K562 (cell line): ENCODE results near the gene DOCK8. TPM values are rescaled to one million over a fixed set of nuclear protein-coding genes. Genes with fewer than 3 reads are reported as not detected.

Experiments
- ATAC-seq: fragments of 200-7000 bp; cut with Tn5 transposase; 3 replicates; pipeline ENCODE4 v1.9.1; 2020; ENCODE audit warnings: moderate library complexity
- BruUV-seq: library from RNA; stranded (reverse); fragments of 400-500 nt; replicated peaks from 2 replicates; lab custom pipeline; 2021; lab: Mats Ljungman, UMichigan
- CTCF ChIA-PET: fragments of 300-600 bp; formaldehyde crosslinking; extraction: SDS; loops from one replicate; lab custom pipeline; 2021; ENCODE audit warnings: low intra/inter-chr PET ratio; lab: Yijun Ruan, JAX
- POLR2A ChIA-PET: fragments of 300-600, 350-650 bp; sonication (Branson Sonifier 250); formaldehyde crosslinking; extraction: SDS; loops from one replicate; lab custom pipeline; 2021; ENCODE audit warnings: antibody characterized with exemption, inconsistent platforms; lab: Yijun Ruan, JAX
- DNase-seq, 4 experiments: peaks; one replicate each; pipeline versions ENCODE4 v3.0.0 to v3.0.0-alpha.2; 2011 to 2018; ENCODE audit warnings: low spot score in 3 of 4, mixed read lengths in 3 of 4; ENCODE audit errors: extremely low read depth in 1 of 4
- FAIRE-seq: peaks from 2 replicates; lab custom pipeline; 2011; peaks lifted over from hg19 to GRCh38; lab: Jason Lieb, UNC
- H2AFZ ChIP-seq: 2 replicates; pipeline ENCODE4 v1.6.0; 2011; ENCODE audit warnings: low read depth, low read length, control low read depth, inconsistent platforms
- H3K27ac ChIP-seq: fragments of 200-600 bp; 3 replicates; pipeline ENCODE4 v1.8.0; 2011; ENCODE audit warnings: low read depth, mild to moderate bottlenecking, control low read depth, inconsistent platforms, low read length, moderate library complexity, mixed read lengths; ENCODE audit errors: extremely low read depth
- H3K27me3 ChIP-seq, 2 experiments: fragments of 300-600 bp in 1 of 2; 2 replicates in 1 of 2; 3 replicates in 1 of 2; pipeline versions ENCODE4 v1.6.0 to v1.8.0; 2011; ENCODE audit warnings: inconsistent platforms in 2 of 2, low read length in 2 of 2, mild to moderate bottlenecking in 1 of 2, mixed read lengths in 1 of 2, moderate library complexity in 1 of 2; ENCODE audit not compliant: control insufficient read depth in 2 of 2, insufficient read depth in 2 of 2
- H3K36me3 ChIP-seq: fragments of 300-600 bp; 3 replicates; pipeline ENCODE4 v1.8.0; 2011; ENCODE audit warnings: mild to moderate bottlenecking, low read length, inconsistent platforms; ENCODE audit not compliant: control insufficient read depth, insufficient read depth
- H3K4me1 ChIP-seq, 2 experiments: fragments of 200-600 bp in 1 of 2; replicated peaks in 1 of 2; 2 replicates in 1 of 2; 3 replicates in 1 of 2; pipeline versions ENCODE4 v1.5.1 to v1.8.0; 2011; ENCODE audit warnings: inconsistent platforms in 2 of 2, low read length in 2 of 2, mild to moderate bottlenecking in 1 of 2, mixed read lengths in 1 of 2, moderate library complexity in 1 of 2; ENCODE audit not compliant: control insufficient read depth in 2 of 2, insufficient read depth in 2 of 2
- H3K4me2 ChIP-seq: 2 replicates; pipeline ENCODE4 v1.6.1; 2011; ENCODE audit warnings: low read length, control low read depth, inconsistent platforms, mixed read lengths; ENCODE audit not compliant: insufficient read depth
- H3K4me3 ChIP-seq: fragments of 200-600 bp; sonication (generic), shearing (Covaris generic); 2 replicates; pipeline ENCODE4 v1.5.1; 2016; ENCODE audit warnings: control low read depth, inconsistent platforms
- H3K79me2 ChIP-seq: fragments of 200-600 bp; 3 replicates; pipeline ENCODE4 v1.8.0; 2011; ENCODE audit warnings: low read length, inconsistent platforms; ENCODE audit not compliant: control insufficient read depth, insufficient read depth
- H3K9ac ChIP-seq, 2 experiments: 2 replicates each; pipeline versions ENCODE4 v1.6.0 to v1.6.1; 2011; ENCODE audit warnings: low read depth in 2 of 2, low read length in 2 of 2, control low read depth in 1 of 2, inconsistent platforms in 1 of 2, mild to moderate bottlenecking in 1 of 2, mixed read lengths in 1 of 2; ENCODE audit not compliant: insufficient read depth in 1 of 2
- H3K9me1 ChIP-seq: one replicate; pipeline ENCODE4 v1.6.0; 2011; ENCODE audit warnings: inconsistent platforms, mild to moderate bottlenecking, low read length, moderate library complexity; ENCODE audit not compliant: control insufficient read depth, insufficient read depth
- H3K9me3 ChIP-seq: replicated peaks from 2 replicates; pipeline ENCODE4 v1.5.1; 2011; ENCODE audit warnings: low read depth, low read length, inconsistent platforms; ENCODE audit not compliant: control insufficient read depth, insufficient read depth
- H4K20me1 ChIP-seq: replicated peaks from 2 replicates; pipeline ENCODE4 v1.6.1; 2011; ENCODE audit warnings: low read length, inconsistent platforms, mixed read lengths; ENCODE audit not compliant: control insufficient read depth, insufficient read depth
- CBFA2T3 ChIP-seq: fragments of 450-650 bp; IDR thresholded peaks from 2 replicates; pipeline ENCODE4 v1.6.1; 2017
- FOSL1 ChIP-seq: fragments of 200-800 bp; sonication (Bioruptor generic); conservative IDR thresholded peaks from 2 replicates; pipeline ENCODE4 v1.6.1; 2016; ENCODE audit warnings: missing genetic modification characterization, missing compliant biosample characterization
- HDAC3 ChIP-seq: fragments of 450-650 bp; IDR thresholded peaks from 2 replicates; pipeline ENCODE4 v1.6.1; 2018; ENCODE audit warnings: borderline replicate concordance, mild to moderate bottlenecking, moderate library complexity; ENCODE audit not compliant: partially characterized antibody
- HMBOX1 ChIP-seq: sonication (generic); IDR thresholded peaks from 2 replicates; pipeline ENCODE4 v1.6.1; 2016
- NONO ChIP-seq, 2 experiments: fragments of 200-400 bp in 1 of 2; fragments of 450-650 bp in 1 of 2; formaldehyde crosslinking in 1 of 2; IDR thresholded peaks; 2 replicates each; pipeline ENCODE4 v1.6.1; 2017; ENCODE audit warnings: low read depth in 2 of 2, mild to moderate bottlenecking in 2 of 2, moderate library complexity in 2 of 2, low read length in 1 of 2
- PML ChIP-seq: IDR thresholded peaks from 2 replicates; pipeline ENCODE4 v1.6.1; 2012; ENCODE audit warnings: low read length, inconsistent platforms
- PTBP1 ChIP-seq: fragments of 200-400 bp; formaldehyde crosslinking; IDR thresholded peaks from 2 replicates; pipeline ENCODE4 v1.6.1; 2017; ENCODE audit warnings: low read depth, low read length
- RFX1 ChIP-seq: fragments of 450-650 bp; IDR thresholded peaks from 2 replicates; pipeline ENCODE4 v1.6.1; 2016; ENCODE audit warnings: mild to moderate bottlenecking, moderate library complexity
- USF2 ChIP-seq: sonication (generic); formaldehyde crosslinking; IDR thresholded peaks from 2 replicates; pipeline ENCODE4 v1.5.0; 2020; ENCODE audit warnings: missing genetic modification reagents
- WHSC1 ChIP-seq: IDR thresholded peaks from one replicate; pipeline ENCODE4 v1.6.1; 2012; ENCODE audit warnings: low read length, control low read depth, inconsistent platforms
- ZMIZ1 ChIP-seq, 2 experiments: fragments of 150-350 bp in 1 of 2; IDR thresholded peaks; 2 replicates each; pipeline ENCODE4 v1.6.1; 2012 to 2016; ENCODE audit warnings: low read depth in 2 of 2, low read length in 2 of 2, mild to moderate bottlenecking in 1 of 2, moderate library complexity in 1 of 2
- WGBS: fragments of 100-300 bp; shearing (Covaris generic); methylation state at CpG from one replicate; pipeline ENCODE4 v1.1.6; 2016; ENCODE audit warnings: low coverage, mixed read lengths; ENCODE audit not compliant: insufficient coverage; ENCODE audit errors: missing lambda C conversion rate; 5-methylcytosine and 5-hydroxymethylcytosine counted together
- in situ Hi-C: fragments of 300-500 bp; cut with MboI; formaldehyde crosslinking; loops from 4 replicates; pipeline ENCODE4 v1.15.0; 2018; ENCODE audit warnings: inconsistent platforms, mixed read lengths
- intact Hi-C: fragments of 100-400 bp; cut with micrococcal nuclease; formaldehyde crosslinking; loops from 2 replicates; pipeline ENCODE4 v1.14.2; 2022
- polyA plus RNA-seq, 8 experiments: library from polyadenylated mRNA; depleted of rRNA in 4 of 8; stranded (reverse) in 5 of 8; unstranded in 3 of 8; fragments of >200 nt; fragmentation: Nextera tagmentation in 2 of 8; fragmentation: Illumina TruSeq in 1 of 8; extraction: Ambion mirVana in 2 of 8; extraction: Trizol in 1 of 8; gene quantifications; 2 replicates each; pipeline versions ENCODE4 v1.2.1 to v1.2.3, GENCODE V29; 2011 to 2014; ENCODE audit warnings: inconsistent platforms in 1 of 8, missing spikeins in 1 of 8
- total RNA-seq, 7 experiments: library from RNA; depleted of rRNA in 6 of 7; stranded (reverse); fragments of >200 nt in 6 of 7; fragmentation: Illumina TruSeq in 2 of 7; extraction: Trizol in 2 of 7; gene quantifications; 2 replicates each; pipeline versions ENCODE4 v1.2.1 to v1.2.3, GENCODE V29; 2011 to 2021; ENCODE audit warnings: low replicate concordance in 1 of 7
- TF ChIP-seq, protein P1 (sequence below): fragments of 450-650 bp; IDR thresholded peaks from 2 replicates; pipeline ENCODE4 v1.6.1; 2016; ENCODE audit warnings: missing biosample characterization, missing genetic modification characterization

Gene DOCK8
- total and polyA plus RNA-seq, 9 of the 15 experiments (the other 6 are each of a cell fraction or from before 2014, with no cell fraction given): 14.4 to 53.8 (median 25.1) TPM

GRCh38 chr9:224026-224425, 9.4 kb downstream of the DOCK8 start (continued):
- TF ChIP-seq USF2 (CRISPR knock-in tag) (no peak), PML (no peak), HDAC3 (no peak)
- TF ChIP-seq, protein P1, sequence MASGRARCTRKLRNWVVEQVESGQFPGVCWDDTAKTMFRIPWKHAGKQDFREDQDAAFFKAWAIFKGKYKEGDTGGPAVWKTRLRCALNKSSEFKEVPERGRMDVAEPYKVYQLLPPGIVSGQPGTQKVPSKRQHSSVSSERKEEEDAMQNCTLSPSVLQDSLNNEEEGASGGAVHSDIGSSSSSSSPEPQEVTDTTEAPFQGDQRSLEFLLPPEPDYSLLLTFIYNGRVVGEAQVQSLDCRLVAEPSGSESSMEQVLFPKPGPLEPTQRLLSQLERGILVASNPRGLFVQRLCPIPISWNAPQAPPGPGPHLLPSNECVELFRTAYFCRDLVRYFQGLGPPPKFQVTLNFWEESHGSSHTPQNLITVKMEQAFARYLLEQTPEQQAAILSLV (tag): no peak

- Histone ChIP-seq H3K4me1 (peaks cover 10 to 35% of the 10 kb centered on the region in 2 experiments), H3K9ac (peak overlapping the region; percentile 23 to 50; a peak in 3 of 4 replicates), H4K20me1 (no peaks in the 10 kb centered on the region), H3K27me3 (no peaks in the 10 kb centered on the region), H3K9me1 (no peaks in the 10 kb centered on the region), H3K4me3 (no peak overlapping the region), H2AFZ (peak overlapping the region; percentile 44), H3K4me2 (peak overlapping the region; percentile 33), H3K9me3 (no peaks in the 10 kb centered on the region), H3K79me2 (peaks cover 18% of the 10 kb centered on the region), H3K36me3 (no peaks in the 10 kb centered on the region), H3K27ac (peak overlapping the region; percentile 51; the same call in 2 of the 3 replicates)
- WGBS: 35% methylated on average over 3 of the region's 3 CpGs
- in situ Hi-C loops: no loop called here
- CTCF ChIA-PET: no interaction called here
- no TSS peak for BruUV-seq
- FAIRE-seq (peak; percentile 46), ATAC-seq (peak; percentile 66), DNase-seq (peak in 1 of 4 experiments; percentile 14)
- intact Hi-C loops: no loop called here
- POLR2A ChIA-PET: interaction anchor here (0.6 to 2.2 kb wide), 5 partner anchors 9 to 782 kb away, joined by 3 to 9 read pairs (median 4); partner anchors contain the start of gene DOCK8
- TF ChIP-seq ZMIZ1 (IDR thresholded peaks at IDR 0.05; ENCODE audit: low read depth in 2 of 2, low read length in 2 of 2) (no peak), RFX1 (peak; percentile 47), PTBP1 (no peak), NONO (IDR thresholded peaks at IDR 0.05; ENCODE audit: low read depth in 2 of 2, low read length in 1 of 2) (no peak), WHSC1 (no peak), FOSL1 (tag) (peak; percentile 35; the same call in 1 of the 2 replicates), CBFA2T3 (peak; percentile 50), HMBOX1 (peak; percentile 66)
Measured at GRCh38 chr9:224582-225520, 10.2 kb downstream of the DOCK8 start.
